Astrocyte of the cerebellum (primary cell): ENCODE data around the gene FAM124A.

Source experiments
- DNase-seq: peaks from one replicate; pipeline ENCODE4 v3.0.0-alpha.2; 2011; ENCODE audit warnings: low read depth
- H3K4me3 ChIP-seq: 2 replicates; pipeline ENCODE4 v1.5.1; 2011; ENCODE audit warnings: mild to moderate bottlenecking, low read depth, low read length, moderate library complexity
- CTCF ChIP-seq: IDR thresholded peaks from 2 replicates; pipeline ENCODE4 v1.5.1; 2012; ENCODE audit warnings: low read length, low read depth, moderate library complexity, mild to moderate bottlenecking; ENCODE audit errors: missing control alignments
- in situ Hi-C: cut with HindIII; loops from 2 replicates; pipeline ENCODE4 v1.10.0; 2017; ENCODE audit warnings: low sequenced_read_pairs

FAM124A gene

GRCh38 chr13:51236491-51236792, 14.2 kb downstream of the FAM124A start:
- TF ChIP-seq CTCF: no peak
- in situ Hi-C loops: no loop called here
- no peak overlapping the region for H3K4me3 ChIP-seq
- no peak for DNase-seq

- DNase-seq: no peak
- TF ChIP-seq CTCF: no peak
- in situ Hi-C loops: no loop called here
- H3K4me3 ChIP-seq: no peak overlapping the region
Measured at GRCh38 chr13:51237386-51237785, 15.2 kb downstream of the FAM124A start.

GRCh38 chr13:51237887-51238286, 15.7 kb downstream of the FAM124A start:
- H3K4me3 ChIP-seq: no peak overlapping the region
- no peak for TF ChIP-seq CTCF
- in situ Hi-C loops: no loop called here
- DNase-seq: no peak

- DNase-seq: no peak
- in situ Hi-C loops: no loop called here
- no peak for TF ChIP-seq CTCF
- H3K4me3 ChIP-seq: no peak overlapping the region
Measured at GRCh38 chr13:51240178-51240577, 18.0 kb downstream of the FAM124A start.

GRCh38 chr13:51240958-51241357, 18.8 kb downstream of the FAM124A start:
- DNase-seq: no peak
- in situ Hi-C loops: no loop called here
- no peak for TF ChIP-seq CTCF
- no peak overlapping the region for H3K4me3 ChIP-seq

DNA sequence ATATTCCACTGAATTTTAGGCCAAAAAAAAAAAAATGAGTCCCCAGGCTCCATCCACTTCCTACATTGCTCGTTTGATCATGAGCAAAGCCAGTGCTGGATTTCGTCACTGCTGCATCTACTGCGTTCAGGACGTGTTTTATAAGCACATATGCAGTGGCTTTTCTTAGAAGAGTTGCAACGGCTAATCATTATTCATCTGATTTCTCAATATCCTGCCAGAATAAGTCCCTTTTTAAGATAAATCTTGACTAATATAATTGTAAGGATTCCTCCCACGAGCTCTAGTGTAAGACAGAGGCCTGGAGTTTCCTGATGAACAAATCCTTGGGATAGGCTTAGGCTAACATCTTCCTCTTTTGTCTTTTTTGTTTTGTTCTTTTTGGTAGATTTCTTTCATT, 19.5 kb downstream of the FAM124A start:
- TF ChIP-seq CTCF: no peak
- DNase-seq: no peak
- in situ Hi-C loops: no loop called here
- no peak overlapping the region for H3K4me3 ChIP-seq

GRCh38 chr13:51243227-51243626, 21.0 kb downstream of the FAM124A start:
- DNase-seq: no peak
- no peak overlapping the region for H3K4me3 ChIP-seq
- in situ Hi-C loops: no loop called here
- TF ChIP-seq CTCF: no peak
